GM19023 (cell line): ENCODE results near the gene PRSS48.
"Not testable (repeated sequence)": the region's sequence is repeated elsewhere in the genome, so short reads cannot be mapped to it uniquely, and the experiment has no call there.

Experiments used
- ATAC-seq: cut with Tn5 transposase; IDR thresholded peaks from one replicate; pipeline ENCODE4 v1.9.1; 2021; ENCODE audit warnings: mild to moderate bottlenecking, moderate library complexity; ENCODE audit not compliant: unreplicated experiment

The PRSS48 gene

DNA sequence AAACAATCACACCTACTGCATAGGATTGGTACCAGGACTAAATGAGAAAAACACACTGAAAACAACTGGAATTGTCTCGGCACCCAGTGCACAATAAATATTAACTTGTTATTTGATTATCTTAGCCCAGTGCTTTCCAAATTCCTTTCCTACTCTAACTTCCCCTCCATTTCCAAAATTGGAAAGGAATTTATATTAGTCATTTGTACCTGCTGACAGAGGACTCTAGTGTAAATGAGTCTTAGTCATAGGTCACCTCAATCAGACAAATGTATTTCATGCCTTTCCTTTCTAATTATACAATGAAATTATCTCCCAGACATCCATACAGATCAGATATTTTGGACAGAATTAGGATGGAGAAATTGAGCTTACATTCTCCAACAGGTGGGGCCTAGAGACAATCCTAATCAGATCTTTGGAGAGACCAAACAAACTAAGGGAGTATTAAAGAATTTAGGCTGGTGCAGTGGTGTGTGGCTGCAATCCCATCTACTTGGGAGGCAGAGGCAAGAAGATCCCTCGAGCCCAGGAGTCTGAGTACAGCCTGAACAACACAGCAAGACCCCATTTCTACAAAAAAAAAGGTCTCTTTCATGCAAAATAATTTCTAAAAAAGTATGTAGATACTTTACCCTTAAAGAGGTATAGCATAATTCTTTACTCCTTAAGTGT is 38.4 kb downstream of the PRSS48 start:
- ATAC-seq = no peak

DNA sequence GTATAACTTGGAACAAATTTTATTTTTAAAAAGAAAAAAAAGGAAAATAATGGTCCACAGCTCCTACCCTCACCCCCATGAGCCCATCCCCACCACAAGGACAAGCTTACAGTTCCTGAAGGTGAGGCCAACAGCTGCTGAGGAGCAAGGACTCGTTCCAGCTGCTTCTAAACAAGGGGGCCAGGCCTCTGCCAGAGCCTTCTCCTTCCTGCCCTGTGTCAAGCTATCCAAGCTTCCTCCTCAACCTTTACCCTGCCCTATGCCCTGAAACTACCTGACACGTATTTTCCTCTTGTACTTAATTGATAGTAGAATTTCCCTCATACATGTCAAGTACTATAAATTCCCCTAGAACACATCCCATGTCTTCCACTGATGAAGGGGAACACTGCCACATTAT is 39.7 kb downstream of the PRSS48 start:
- ATAC-seq = no peak

DNA sequence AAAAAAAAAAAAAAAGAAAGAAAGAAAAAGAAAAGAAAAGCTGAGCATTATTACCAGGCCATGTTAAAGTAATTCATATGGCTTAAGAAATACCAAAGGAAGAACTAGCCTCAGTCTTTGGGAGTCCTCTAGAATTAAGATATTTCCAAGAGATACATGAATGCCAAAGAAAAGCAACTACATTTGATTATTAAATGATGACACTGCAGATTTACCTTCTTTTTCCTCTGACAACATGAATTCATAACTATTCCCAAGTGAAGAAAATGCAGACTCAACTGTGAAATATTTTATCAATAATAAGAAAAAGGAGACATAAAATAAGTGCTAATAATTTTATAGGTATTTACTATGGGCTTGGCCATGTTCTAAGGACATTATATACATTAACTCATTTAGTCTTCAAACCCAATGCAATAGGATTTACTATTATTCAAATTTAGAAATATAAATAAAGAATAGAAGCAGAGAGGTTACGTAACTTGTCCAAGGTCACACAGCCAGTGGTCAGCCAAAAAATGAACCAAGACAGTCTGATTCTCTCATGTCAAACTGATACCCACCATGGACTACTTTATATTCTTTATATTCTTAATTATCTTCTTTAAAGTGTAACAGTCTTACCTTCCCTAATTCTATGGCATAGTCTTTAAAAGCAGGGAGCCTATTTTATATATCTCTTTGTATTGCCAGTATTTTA is 41.5 kb downstream of the PRSS48 start:
- no peak for ATAC-seq

DNA sequence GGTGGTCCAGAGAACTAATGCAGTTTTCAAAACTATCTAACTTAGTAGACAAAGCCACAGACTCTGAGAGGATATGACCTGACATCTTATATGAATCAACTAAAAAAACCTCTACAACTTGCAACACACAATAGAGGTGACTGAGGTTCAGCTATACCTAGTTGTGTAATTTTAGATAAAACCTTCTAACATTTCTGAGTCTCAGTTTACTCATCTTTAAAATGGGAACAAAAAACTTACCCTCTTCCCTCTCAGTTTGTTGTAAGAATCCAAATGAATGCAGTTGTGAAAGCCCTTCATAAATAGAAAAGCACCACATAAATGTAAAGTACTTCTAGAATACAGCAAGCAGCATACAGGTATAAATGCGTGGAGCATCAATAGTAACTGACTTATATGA is 42.5 kb downstream of the PRSS48 start:
- ATAC-seq = no peak

DNA sequence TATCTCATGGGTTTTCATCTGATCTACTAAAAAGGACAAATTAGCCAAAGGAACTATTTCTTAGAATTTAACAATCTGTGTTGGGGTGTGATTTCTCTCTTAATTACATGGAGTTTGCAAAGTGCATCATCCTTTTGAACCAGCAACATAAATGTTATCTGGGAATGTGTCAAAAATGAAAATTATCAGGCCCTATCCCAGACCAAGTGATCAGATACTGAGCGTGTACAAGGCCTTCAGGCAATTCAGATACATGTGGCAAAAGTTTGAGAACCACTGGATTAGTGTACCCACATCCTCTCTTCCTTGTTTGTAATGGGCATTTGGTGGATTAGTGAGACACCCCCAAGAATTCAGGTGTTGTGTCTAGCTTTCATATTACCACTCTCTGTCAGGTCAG is 44.6 kb downstream of the PRSS48 start:
- no peak for ATAC-seq

DNA sequence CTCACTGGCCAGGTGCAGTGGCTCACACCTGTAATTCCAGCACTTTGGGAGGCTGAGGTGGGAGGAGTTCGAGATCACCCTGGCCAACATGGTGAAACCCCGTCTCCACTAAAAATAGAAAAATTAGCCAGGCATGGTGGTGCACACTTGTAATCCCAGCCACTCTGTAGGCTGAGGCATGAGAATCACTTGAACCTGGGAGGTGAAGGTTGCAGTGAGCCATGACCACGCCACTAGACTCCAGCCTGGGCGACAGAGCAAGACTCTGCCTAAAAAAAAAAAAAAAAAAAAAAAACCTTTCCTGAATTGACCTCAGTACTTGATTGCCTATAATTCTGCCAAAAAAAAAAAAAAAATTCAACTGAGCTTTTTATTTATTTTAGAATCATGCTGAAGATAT is 45.2 kb downstream of the PRSS48 start:
- not testable (repeated sequence) for ATAC-seq

DNA sequence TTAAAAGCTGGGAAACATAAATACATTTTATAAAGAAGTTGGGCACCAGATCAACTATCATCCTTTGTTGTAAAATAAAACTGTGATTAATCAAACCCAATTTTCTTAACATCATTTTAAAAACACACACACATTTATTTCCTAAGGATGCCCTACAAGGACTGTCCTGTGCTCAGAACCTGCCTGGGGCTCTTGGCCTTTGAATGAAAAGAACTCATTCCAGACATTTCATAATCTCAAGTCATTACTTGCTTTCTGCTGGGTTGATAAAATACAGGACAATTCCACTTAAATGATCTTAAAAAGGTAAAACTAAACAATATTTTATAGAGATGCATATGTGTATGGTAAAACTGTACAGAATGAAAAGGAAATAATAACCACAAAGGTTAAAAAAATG is 45.6 kb downstream of the PRSS48 start:
- ATAC-seq = no peak

DNA sequence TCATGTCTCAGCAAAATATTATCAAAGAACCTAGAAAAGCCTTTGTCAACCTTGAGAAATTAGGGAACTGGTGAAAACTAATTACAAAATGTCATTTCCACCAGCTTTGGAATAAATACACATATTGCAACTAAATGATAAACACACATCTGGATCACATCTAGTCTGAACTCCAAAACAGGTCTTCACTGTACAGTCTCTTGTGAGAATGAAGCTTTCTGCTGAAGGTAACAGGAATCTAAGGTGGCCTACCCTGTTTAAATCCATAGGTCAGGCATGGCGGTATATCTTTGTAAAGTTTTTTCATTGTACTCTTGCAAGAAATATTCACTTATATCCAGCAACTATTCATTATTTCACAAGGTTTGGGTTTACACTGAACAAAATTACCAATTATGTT is 46.7 kb downstream of the PRSS48 start:
- ATAC-seq = no peak

DNA sequence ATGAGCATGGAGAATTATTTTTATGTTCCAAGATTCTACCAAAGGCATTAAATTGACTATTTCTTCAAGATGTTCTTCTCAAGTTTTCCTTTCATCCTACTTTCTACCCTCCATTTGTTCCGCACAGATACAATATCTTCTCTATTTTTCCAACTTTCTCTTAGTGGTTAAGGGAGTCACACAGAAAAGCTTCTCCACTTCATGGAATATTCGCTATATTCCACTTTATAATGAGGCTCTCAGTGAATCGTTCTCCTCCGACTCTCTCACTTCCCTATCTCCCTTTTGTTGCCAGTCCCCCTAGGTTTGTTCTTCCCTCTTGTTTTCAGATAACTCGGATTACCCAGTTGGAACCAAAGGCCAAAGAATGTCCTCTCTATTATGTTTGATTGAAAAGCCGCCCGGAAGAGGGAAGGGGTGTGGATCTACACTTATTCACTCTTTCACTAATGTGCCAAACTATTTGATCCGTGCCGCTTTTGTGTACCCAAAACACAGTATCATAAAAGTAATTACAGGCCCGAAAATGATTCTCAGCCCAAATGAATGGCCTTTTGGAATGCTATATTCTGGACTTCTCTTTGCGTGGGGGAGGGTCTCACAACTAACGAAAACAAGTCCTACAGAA is 47.3 kb downstream of the PRSS48 start:
- no peak for ATAC-seq

DNA sequence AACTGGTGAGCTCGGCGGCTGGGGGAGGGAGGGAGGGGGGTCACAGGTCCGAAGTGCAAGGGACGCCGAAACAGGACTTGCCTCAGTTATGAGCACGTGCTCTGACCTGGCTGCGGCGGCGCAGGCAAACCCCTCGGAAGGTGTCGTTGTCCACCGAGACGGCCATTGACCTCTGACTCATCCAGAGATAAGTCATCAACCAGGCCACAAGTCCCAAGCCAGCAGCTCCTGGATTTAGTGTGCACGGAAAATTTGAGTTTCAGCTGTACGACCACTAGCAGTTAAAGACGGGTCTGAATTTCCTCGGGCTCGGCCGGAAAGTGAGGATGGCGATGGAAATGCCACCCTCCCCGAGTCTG is 47.8 kb downstream of the PRSS48 start:
- ATAC-seq = no peak

DNA sequence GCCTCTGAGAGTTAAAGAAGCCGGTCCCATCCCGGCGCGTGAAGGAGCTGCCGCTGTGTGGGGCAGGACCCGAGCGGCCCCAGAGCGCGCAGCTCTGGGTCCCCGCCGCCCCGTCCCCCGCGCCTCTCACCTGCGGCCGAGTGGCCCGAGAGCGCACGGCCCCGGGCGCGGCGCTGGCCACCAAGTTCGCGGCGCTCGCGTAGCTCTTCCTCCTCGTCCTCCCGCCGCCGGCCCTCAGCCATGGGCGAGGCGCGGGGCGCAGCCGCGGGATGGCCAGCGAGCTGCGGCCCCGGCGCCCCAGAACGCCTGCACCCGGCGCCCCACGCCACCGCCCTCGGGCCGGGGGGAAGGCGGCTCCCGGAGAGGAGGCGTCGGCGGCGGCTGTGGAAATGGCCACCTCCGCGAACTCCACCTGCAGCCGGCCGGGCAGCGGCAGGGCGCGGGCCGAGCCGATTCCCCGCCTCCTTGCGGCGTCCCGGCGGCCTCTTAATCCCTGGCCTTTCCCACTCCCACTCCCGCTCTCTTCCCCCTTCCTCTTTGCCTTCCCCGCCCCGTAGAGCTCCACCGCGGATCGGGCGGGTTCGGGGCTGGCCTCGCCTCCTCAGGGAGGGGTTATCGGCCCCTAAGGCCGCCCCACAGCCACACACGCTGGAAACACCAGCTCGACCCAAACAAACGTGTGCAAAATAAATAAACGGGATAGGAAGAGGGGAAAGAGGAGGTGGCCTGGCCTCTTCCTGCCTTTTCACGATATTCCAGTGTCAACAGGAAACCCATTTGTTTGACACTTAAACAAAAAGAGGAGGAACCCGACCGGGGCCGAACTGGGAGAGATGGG is 48.4 kb downstream of the PRSS48 start, which contains the start of gene SH3D19:
Gene SH3D19, minus strand, starts transcription at position 495 of the 838 bp plus-strand sequence. Its CDS starts 253 bp downstream, at position 242.
- no peak for ATAC-seq

DNA sequence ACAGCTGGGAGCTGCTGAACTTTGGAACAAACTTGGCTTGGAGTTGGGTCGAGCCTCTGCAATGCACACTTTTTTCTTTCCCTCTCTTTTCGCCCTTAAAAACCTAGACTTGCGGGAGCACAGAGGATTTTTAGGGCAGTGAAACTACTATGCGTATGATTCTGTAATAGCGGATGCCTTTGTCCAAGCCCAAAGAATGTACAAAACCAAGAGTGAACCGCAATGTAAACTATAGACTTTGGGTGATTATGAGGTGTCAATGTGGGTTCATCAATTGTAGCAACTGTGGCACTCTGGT is 48.9 kb downstream of the PRSS48 start:
- no peak for ATAC-seq

DNA sequence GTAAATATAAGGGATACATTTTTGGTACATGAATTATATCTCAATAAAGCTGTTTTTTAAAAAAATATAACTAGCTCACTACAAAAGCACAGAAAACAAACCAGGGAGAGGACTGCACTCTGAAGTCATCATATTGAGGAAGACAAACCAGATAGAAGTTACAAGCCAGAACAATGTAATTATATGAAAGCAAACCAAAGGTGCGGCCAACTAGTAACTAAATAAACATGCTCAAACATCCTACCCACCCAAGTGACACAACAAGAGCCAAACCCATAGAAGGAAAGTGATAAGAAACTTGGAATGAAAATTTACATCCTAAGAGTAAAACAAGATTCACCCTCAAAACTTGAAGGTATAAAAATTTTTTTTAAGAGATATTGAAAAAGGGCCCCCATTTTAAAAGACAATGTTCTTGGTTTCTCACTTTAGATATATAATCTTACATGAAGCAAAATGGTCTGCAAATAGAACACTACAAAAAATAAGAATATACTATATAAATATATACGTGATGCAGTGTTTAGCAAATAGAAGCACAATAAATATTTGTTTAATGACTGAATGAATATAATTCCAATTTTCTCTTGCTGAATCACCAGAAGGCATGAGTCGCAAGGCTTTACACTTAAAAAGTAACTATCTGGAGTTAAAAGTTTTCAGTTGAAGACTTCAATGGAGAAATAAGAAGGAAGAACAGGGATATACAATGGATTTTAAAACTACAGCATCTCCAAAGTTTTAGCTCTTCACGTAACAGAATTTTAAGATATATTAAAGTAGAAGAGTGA is 52.5 kb downstream of the PRSS48 start:
- no peak for ATAC-seq

DNA sequence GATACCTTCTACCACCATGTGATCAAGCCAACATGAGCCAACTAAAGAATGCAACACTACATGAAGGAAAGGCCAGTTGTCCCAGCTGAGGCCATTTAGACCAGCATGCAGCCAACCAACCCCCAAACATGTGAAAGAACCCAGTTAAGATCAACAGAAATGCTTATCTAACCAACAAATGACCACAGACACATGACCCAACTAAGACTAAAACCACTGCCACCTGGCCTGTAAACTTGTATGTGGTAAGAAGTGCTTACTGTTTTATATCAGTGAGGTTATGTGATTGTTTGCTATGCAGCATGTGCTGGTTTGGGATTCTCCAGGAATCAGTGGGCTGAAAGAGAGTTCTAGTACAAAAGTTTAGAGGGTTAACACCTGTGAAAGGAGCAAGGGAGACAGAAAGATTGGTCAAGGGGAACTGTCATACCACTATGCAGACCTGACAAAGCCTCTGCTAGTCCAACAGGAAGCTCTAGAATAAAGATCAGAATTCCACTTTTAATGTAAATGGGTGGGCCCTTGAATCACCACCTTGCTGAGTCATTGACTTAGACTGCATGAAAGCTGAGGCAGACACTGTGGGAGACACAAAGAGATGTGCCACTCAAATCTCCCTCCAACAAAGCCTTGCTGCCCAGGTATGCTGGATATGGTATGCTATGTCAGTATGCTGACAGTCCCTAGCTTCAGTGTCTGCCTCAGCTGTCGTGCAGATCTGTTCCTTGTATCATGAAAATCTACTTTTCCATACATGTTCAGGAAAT is 54.5 kb downstream of the PRSS48 start:
- ATAC-seq = no peak

DNA sequence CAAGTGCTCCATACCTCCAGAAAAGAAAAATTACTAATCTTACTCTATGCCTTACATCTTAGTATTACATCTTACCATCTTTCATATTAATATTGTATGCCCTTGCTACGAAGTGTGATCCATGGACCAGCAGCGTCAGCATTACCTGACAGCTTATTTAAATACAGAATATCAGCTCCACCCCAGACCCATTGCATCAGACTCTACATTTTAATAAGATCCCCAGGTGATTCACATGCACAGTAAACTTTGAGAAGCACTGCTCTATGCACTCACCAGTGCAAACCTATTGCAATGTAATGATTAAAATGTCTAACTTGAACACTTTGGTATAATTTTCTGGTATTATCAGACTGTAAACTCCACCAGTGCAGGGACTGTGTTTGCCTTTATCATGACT is 62.5 kb downstream of the PRSS48 start:
- no peak for ATAC-seq

DNA sequence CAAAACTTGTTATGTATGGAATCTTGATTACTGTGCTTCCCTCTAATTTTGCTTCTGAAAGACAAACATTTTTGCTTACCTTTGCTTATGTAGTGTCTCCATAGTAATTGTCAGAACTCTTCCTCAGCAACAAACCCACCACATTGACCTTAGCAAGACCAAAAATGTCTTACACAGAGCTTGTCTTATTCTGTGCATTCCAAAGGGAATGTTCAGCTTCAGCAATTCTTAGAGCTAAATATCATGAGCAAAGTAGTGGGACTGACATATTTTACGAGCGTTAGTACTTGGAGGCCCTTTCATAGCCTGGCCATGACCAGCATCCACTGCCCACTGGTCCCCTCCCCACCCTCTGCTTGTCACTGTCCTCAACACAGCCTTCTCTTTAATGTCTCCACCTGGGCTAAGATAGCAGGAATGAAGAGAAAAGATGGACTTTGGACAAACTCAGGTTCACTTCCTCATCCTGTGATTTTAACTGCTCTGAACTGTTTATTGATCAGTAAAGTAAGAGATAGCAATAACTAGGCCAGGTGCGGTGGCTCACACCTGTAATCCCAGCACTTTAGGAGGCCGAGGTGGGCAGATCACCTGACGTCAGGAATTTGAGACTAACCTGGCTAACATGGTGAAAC is 63.9 kb downstream of the PRSS48 start:
- ATAC-seq = no peak
